ENCODE data around the gene LZTS2. TPM values are rescaled to one million over a fixed set of nuclear protein-coding genes. Genes with fewer than 3 reads are reported as not detected.

Gene LZTS2
- total RNA-seq, 1 donor from 2014 or later = 70.8 TPM

- no peak for DNase-seq (ENCODE audit: low read depth, low spot score)
- TF ChIP-seq CTCF (conservative IDR thresholded peaks at IDR 0.05) = no peak
- Mint-ChIP-seq H3K4me1 (peaks cover 31% of the 10 kb centered on the region), H3K27ac (ENCODE audit: unreplicated experiment) (no peak overlapping the region), H3K27me3 (ENCODE audit: low read depth) (peaks cover 20% of the 10 kb centered on the region), H3K36me3 (ENCODE audit: low read depth) (no peaks in the 10 kb centered on the region), H3K9me3 (no peaks in the 10 kb centered on the region), H3K4me3 (peak overlapping the region; percentile 31)
Observed at GRCh38 chr10:101010329-101010728, 10.7 kb downstream of the LZTS2 start.

DNA sequence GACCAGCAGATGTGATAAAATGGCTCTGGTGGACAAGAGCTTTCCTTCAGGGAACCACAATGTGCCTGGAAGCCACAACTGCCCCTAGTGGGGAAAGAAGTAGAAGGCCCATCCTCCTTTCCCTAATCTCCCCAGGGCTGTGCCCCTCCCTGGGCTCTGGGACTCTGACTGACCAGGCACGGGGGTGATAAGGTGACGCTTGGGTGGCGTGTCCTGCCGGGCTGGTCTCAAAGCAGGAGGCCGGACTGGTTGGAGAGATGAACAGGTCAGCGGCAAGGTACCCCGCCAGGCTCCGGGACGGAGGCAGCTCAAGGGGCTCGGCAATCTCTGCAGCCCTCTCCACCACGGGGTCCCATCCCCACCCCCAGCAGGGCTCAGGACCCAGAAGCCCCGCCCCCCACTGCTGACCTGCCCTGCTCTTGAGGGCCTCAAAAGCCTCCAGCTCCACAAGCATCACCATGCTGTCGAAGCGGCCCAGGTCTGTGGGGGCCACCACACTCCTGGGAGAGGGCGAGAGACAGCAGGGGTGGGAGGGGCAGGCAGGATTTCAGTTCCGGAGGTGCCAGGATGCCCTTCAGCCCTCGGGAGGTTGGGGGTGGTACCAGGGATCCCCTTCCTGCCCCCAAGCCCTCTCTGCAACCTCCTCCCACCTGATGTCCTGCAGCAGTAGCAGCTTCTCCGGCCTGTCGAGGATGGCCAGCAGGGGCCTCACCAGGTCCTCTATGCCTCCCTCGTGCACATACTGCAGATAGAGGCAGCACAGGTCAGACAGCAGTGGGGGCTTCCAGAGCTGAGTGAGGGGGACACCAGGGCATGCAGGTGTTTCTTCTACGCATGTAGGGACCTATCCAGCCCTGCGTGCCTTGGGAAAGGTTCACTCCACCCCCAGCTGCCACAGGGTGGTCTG lies 12.2 kb downstream of the LZTS2 start:
- peak; percentile 44 for TF ChIP-seq CTCF (conservative IDR thresholded peaks at IDR 0.05)
- DNase-seq (ENCODE audit: low read depth, low spot score) = no peak
- Mint-ChIP-seq H3K4me3 (no peak overlapping the region), H3K27ac (ENCODE audit: unreplicated experiment) (no peak overlapping the region), H3K27me3 (ENCODE audit: low read depth) (peaks cover 31% of the 10 kb centered on the region), H3K9me3 (no peaks in the 10 kb centered on the region), H3K36me3 (ENCODE audit: low read depth) (no peaks in the 10 kb centered on the region), H3K4me1 (peaks cover 31% of the 10 kb centered on the region)

DNA sequence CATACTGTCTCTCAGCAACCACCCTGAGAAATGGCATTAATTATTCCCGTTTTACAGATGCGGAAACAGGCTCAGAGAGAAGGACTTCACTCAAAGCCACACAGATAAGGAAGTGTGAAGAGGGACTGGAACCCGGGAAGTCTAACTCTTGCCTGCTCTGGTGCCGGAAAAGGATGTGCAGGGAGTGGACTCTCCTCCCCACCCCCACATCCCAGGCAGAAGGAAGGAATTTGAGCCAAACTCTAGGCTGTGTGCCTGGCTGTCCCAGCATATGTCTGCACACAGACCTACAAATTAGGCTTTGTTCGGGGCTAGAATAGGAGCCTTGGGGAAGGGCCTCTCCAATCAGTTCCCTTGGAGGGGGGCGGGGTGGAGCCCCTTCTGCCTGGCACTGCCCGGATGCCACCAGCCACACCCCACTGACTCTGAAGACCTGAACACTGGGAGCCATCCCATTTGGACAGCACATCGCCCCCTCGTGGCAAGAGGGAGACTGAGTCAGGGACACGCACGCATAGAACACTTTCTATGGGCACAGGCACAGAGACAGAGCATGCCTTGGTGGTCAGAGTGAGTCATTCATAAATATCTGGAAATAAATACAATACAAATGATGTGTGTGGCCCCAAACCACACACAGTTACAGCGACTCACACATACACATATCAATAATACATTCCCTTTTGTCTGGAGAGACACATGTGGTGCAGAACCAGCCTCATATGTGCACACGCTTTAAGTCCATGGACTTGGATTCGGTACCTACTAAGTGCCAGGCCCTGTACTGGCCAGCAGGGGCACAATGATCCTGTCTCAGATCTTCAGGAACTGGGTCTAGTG lies 13.1 kb downstream of the LZTS2 start:
- Mint-ChIP-seq H3K27me3 (ENCODE audit: low read depth) (peaks cover 41% of the 10 kb centered on the region), H3K9me3 (no peaks in the 10 kb centered on the region), H3K36me3 (ENCODE audit: low read depth) (no peaks in the 10 kb centered on the region), H3K27ac (ENCODE audit: unreplicated experiment) (no peak overlapping the region), H3K4me3 (peak overlapping the region; percentile 56), H3K4me1 (peaks cover 31% of the 10 kb centered on the region)
- DNase-seq (ENCODE audit: low read depth, low spot score) = peak; percentile 91
- peak; percentile 93 for TF ChIP-seq CTCF (conservative IDR thresholded peaks at IDR 0.05)

- Mint-ChIP-seq H3K4me1 (peaks cover 26% of the 10 kb centered on the region), H3K27me3 (ENCODE audit: low read depth) (peaks cover 47% of the 10 kb centered on the region), H3K4me3 (no peak overlapping the region), H3K36me3 (ENCODE audit: low read depth) (no peaks in the 10 kb centered on the region), H3K27ac (ENCODE audit: unreplicated experiment) (no peak overlapping the region), H3K9me3 (no peaks in the 10 kb centered on the region)
- DNase-seq (ENCODE audit: low read depth, low spot score) = no peak
- no peak for TF ChIP-seq CTCF (conservative IDR thresholded peaks at IDR 0.05)
Observed at GRCh38 chr10:101013365-101013825, 13.8 kb downstream of the LZTS2 start.

DNA sequence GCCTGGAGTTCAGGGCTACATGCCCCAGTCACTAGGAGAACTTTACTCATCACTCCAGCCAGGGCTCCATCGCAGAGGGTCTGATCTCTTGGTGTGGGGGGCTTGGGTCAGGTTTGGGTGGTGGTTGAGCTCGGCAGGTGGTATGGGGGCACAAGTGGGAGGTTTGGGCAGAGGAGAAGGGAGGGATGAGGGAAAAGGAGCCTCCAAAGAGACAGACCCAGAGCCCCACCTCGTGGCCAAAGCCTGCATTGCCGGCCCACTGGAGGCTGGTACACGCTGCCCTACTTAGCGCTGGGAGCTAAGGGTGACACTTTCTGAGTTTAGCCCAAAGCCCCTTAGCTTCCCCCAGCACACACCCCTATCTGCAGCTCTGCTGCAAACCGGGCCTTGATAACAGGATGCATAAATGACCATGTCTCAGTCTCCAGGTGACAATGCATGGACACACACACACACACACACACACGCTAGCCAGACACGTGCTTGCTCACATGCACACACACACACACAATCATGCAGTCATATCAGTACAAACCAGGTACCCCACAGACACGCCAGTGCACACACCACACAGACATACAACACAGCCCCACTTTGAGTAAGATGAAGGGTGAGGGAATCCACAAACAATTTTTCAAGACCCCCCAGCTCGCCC lies 14.7 kb downstream of the LZTS2 start:
- peaks cover 56% of the 10 kb centered on the region for H3K27me3 Mint-ChIP-seq (ENCODE audit: low read depth)
- H3K4me1 Mint-ChIP-seq = peaks cover 21% of the 10 kb centered on the region
- peak; percentile 82 for TF ChIP-seq CTCF (conservative IDR thresholded peaks at IDR 0.05)
- no peak overlapping the region for H3K27ac Mint-ChIP-seq (ENCODE audit: unreplicated experiment)
- peak; percentile 92 for DNase-seq (ENCODE audit: low read depth, low spot score)
- H3K36me3 Mint-ChIP-seq (ENCODE audit: low read depth) = no peaks in the 10 kb centered on the region
- no peaks in the 10 kb centered on the region for H3K9me3 Mint-ChIP-seq
- H3K4me3 Mint-ChIP-seq = no peak overlapping the region

Data from neural crest cell (in vitro differentiated cells).